SK-N-SH (cell line): ENCODE results near the gene SCARB1.

Experiments used
- CTCF ChIP-seq: fragments of 200-600 bp; sonication (generic); IDR thresholded peaks from 2 replicates; pipeline ENCODE4 v1.6.1; 2017; ENCODE audit warnings: antibody characterized with exemption, mild to moderate bottlenecking, moderate library complexity
- EZH2phosphoT487 ChIP-seq: fragments of 200-600 bp; sonication (generic); IDR thresholded peaks from 2 replicates; pipeline ENCODE4 v1.6.1; 2017; ENCODE audit warnings: low read depth, mixed run types, mild to moderate bottlenecking, antibody characterized with exemption, moderate library complexity, borderline replicate concordance
- POLR2AphosphoS5 ChIP-seq: IDR thresholded peaks from 2 replicates; pipeline ENCODE4 v1.6.1; 2012; ENCODE audit warnings: low read depth, low read length
- RAD21 ChIP-seq: IDR thresholded peaks from 2 replicates; pipeline ENCODE4 v1.6.1; 2012; ENCODE audit warnings: mild to moderate bottlenecking, low read length
- RXRA ChIP-seq: IDR thresholded peaks from 2 replicates; pipeline ENCODE4 v1.4.0; 2012; ENCODE audit warnings: low read depth, mild to moderate bottlenecking, borderline replicate concordance
- SMC3 ChIP-seq: IDR thresholded peaks from 2 replicates; pipeline ENCODE4 v1.6.1; 2012; ENCODE audit warnings: low read depth, low read length, improper control_type of control experiment
- TCF12 ChIP-seq: IDR thresholded peaks from 2 replicates; pipeline ENCODE4 v1.4.0; 2012
- TEAD4 ChIP-seq: IDR thresholded peaks from 2 replicates; pipeline ENCODE4 v1.4.0; 2012; ENCODE audit warnings: mild to moderate bottlenecking, borderline replicate concordance; ENCODE audit not compliant: insufficient read depth
- YY1 ChIP-seq: IDR thresholded peaks from 2 replicates; pipeline ENCODE4 v1.4.0; 2012; ENCODE audit warnings: low read depth, mild to moderate bottlenecking
- ZBTB33 ChIP-seq: IDR thresholded peaks from 2 replicates; pipeline ENCODE4 v1.4.0; 2012; ENCODE audit warnings: low read depth, borderline replicate concordance
- TF ChIP-seq, protein P1 (sequence below): IDR thresholded peaks from 2 replicates; pipeline ENCODE4 v1.4.0; 2012; ENCODE audit warnings: low read depth, borderline replicate concordance
- TF ChIP-seq, protein P2 (sequence below): IDR thresholded peaks from 2 replicates; pipeline ENCODE4 v1.4.0; 2012; ENCODE audit warnings: low read depth
- TF ChIP-seq, protein P3 (sequence below): IDR thresholded peaks from 2 replicates; pipeline ENCODE4 v1.6.1; 2012; ENCODE audit warnings: mild to moderate bottlenecking, low read depth, low read length, moderate library complexity

DNA sequence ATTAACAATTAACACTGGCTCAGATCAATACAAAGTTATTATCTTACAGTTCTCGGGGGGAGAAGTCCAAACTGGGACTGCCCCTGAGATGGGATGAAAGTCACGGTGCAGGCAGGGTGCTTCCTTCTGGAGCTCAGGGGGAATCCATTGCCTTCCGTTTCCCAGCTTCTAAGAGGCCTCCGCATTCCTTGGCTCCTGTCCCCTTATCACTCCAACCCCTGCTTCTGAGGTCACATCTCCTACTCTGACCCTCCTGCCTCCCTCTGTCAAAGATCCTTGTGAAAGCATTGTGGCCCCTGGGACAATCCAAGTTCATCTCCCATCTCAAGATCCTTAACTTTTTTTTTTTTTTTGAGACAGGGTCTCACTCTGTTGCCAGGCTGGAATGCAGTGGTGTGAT is 30.8 kb downstream of the SCARB1 start:
- TF ChIP-seq RXRA (no peak), TEAD4 (no peak), POLR2AphosphoS5 (no peak), CTCF (no peak), SMC3 (no peak), ZBTB33 (no peak), YY1 (no peak), EZH2phosphoT487 (no peak), RAD21 (no peak), TCF12 (no peak)
- TF ChIP-seq, protein P1, sequence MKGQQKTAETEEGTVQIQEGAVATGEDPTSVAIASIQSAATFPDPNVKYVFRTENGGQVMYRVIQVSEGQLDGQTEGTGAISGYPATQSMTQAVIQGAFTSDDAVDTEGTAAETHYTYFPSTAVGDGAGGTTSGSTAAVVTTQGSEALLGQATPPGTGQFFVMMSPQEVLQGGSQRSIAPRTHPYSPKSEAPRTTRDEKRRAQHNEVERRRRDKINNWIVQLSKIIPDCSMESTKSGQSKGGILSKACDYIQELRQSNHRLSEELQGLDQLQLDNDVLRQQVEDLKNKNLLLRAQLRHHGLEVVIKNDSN = no peak
- TF ChIP-seq, protein P2, sequence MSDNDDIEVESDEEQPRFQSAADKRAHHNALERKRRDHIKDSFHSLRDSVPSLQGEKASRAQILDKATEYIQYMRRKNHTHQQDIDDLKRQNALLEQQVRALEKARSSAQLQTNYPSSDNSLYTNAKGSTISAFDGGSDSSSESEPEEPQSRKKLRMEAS = no peak
- TF ChIP-seq, protein P3, sequence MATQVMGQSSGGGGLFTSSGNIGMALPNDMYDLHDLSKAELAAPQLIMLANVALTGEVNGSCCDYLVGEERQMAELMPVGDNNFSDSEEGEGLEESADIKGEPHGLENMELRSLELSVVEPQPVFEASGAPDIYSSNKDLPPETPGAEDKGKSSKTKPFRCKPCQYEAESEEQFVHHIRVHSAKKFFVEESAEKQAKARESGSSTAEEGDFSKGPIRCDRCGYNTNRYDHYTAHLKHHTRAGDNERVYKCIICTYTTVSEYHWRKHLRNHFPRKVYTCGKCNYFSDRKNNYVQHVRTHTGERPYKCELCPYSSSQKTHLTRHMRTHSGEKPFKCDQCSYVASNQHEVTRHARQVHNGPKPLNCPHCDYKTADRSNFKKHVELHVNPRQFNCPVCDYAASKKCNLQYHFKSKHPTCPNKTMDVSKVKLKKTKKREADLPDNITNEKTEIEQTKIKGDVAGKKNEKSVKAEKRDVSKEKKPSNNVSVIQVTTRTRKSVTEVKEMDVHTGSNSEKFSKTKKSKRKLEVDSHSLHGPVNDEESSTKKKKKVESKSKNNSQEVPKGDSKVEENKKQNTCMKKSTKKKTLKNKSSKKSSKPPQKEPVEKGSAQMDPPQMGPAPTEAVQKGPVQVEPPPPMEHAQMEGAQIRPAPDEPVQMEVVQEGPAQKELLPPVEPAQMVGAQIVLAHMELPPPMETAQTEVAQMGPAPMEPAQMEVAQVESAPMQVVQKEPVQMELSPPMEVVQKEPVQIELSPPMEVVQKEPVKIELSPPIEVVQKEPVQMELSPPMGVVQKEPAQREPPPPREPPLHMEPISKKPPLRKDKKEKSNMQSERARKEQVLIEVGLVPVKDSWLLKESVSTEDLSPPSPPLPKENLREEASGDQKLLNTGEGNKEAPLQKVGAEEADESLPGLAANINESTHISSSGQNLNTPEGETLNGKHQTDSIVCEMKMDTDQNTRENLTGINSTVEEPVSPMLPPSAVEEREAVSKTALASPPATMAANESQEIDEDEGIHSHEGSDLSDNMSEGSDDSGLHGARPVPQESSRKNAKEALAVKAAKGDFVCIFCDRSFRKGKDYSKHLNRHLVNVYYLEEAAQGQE = no peak
